Eye (tissue), 1 donor: ENCODE results near the gene RBCK1.
"Not testable (repeated sequence)": the region's sequence is repeated elsewhere in the genome, so short reads cannot be mapped to it uniquely, and the experiment has no call there.

Source experiments
- DNase-seq: peaks from one replicate; pipeline ENCODE4 v3.0.0-alpha.2; 2015

The RBCK1 gene

GRCh38 chr20:407953-408842 is at the start of gene RBCK1:
Gene RBCK1, plus strand, starts transcription at chr20:408299. Its CDS starts 459 bp downstream, at chr20:408758.
- peak; percentile 94 for DNase-seq

- no peak for DNase-seq
Measured at GRCh38 chr20:358891-359555, 49.1 kb upstream of the RBCK1 start.

- DNase-seq, result peak; percentile 59
Measured at GRCh38 chr20:361561-361960, 46.5 kb upstream of the RBCK1 start.

GRCh38 chr20:362271-363254 is 45.5 kb upstream of the RBCK1 start:
- peak; percentile 58 for DNase-seq

GRCh38 chr20:363319-364078 is 44.6 kb upstream of the RBCK1 start:
- no peak for DNase-seq

GRCh38 chr20:364905-365794 is 42.9 kb upstream of the RBCK1 start:
- DNase-seq, result no peak

- DNase-seq, result no peak
Measured at GRCh38 chr20:366041-366718, 41.9 kb upstream of the RBCK1 start.

- no peak for DNase-seq
Measured at GRCh38 chr20:366719-367485, 41.2 kb upstream of the RBCK1 start.

- DNase-seq, result no peak
Measured at GRCh38 chr20:367486-367887, 40.6 kb upstream of the RBCK1 start.

- DNase-seq, result no peak
Measured at GRCh38 chr20:368915-369314, 39.2 kb upstream of the RBCK1 start.

- DNase-seq, result no peak
Measured at GRCh38 chr20:370151-370600, 37.9 kb upstream of the RBCK1 start.

GRCh38 chr20:370977-371754 is 36.9 kb upstream of the RBCK1 start:
- DNase-seq, result no peak

- peak; percentile 34 for DNase-seq
Measured at GRCh38 chr20:371755-372542, 36.1 kb upstream of the RBCK1 start.

GRCh38 chr20:372543-373082 is 35.5 kb upstream of the RBCK1 start:
- DNase-seq, result not testable (repeated sequence)

- no peak for DNase-seq
Measured at GRCh38 chr20:373171-373890, 34.8 kb upstream of the RBCK1 start.

- DNase-seq, result no peak
Measured at GRCh38 chr20:375265-375889, 32.7 kb upstream of the RBCK1 start.
